CD4-positive, alpha-beta T cell (primary cell): ENCODE measurements around the gene CYTH2. TPM values are rescaled to one million over a fixed set of nuclear protein-coding genes. Genes with fewer than 3 reads are reported as not detected.

Experiments
- ATAC-seq: fragments of 200-7000 bp; cut with Tn5 transposase; one replicate; pipeline ENCODE4 v1.10.0; 2022; ENCODE audit warnings: mild to moderate bottlenecking; ENCODE audit not compliant: poor library complexity
- CTCF ChIA-PET: fragments of 350-600 bp; sonication (Branson Sonifier 250); formaldehyde crosslinking; loops from one replicate; lab custom pipeline; 2021; ENCODE audit warnings: antibody characterized with exemption, inconsistent platforms; lab: Charles Lee
- POLR2A ChIA-PET: fragments of 350-600 bp; sonication (Branson Sonifier 250); formaldehyde crosslinking; loops from one replicate; lab custom pipeline; 2021; ENCODE audit warnings: antibody characterized with exemption, inconsistent platforms; lab: Charles Lee
- DNase-seq, 14 experiments: peaks; one replicate each; pipeline ENCODE4 v3.0.0-alpha.2; 2013 to 2020; ENCODE audit warnings: mixed read lengths in 2 of 14
- H3K27ac ChIP-seq, 2 donors: one replicate each; pipeline versions ENCODE4 v1.5.1 to v1.7.0; 2013; ENCODE audit warnings: low read length in 2 of 2, low read depth in 1 of 2, mild to moderate bottlenecking in 1 of 2
- H3K27me3 ChIP-seq, 2 experiments: 1 replicate in 1 of 2; 2 replicates in 1 of 2; pipeline versions ENCODE4 v1.6.1 to v1.7.0; 2013; ENCODE audit warnings: low read length in 2 of 2, control low read depth in 1 of 2, mild to moderate bottlenecking in 1 of 2, moderate library complexity in 1 of 2; ENCODE audit not compliant: insufficient read depth in 2 of 2, control insufficient read depth in 1 of 2
- H3K36me3 ChIP-seq: one replicate; pipeline ENCODE4 v1.6.1; 2013; ENCODE audit warnings: low read length, control low read depth; ENCODE audit not compliant: insufficient read depth
- H3K4me1 ChIP-seq: one replicate; pipeline ENCODE4 v1.6.1; 2013; ENCODE audit warnings: low read length, control low read depth; ENCODE audit not compliant: insufficient read depth
- H3K4me3 ChIP-seq: one replicate; pipeline ENCODE4 v1.5.1; 2013; ENCODE audit warnings: mild to moderate bottlenecking, low read length, moderate library complexity
- H3K9me3 ChIP-seq, 2 experiments: 1 replicate in 1 of 2; 2 replicates in 1 of 2; pipeline versions ENCODE4 v1.6.1 to v1.7.0; 2013; ENCODE audit warnings: low read length in 2 of 2, mild to moderate bottlenecking in 2 of 2, control low read depth in 1 of 2, moderate library complexity in 1 of 2; ENCODE audit not compliant: control insufficient read depth in 1 of 2, insufficient read depth in 1 of 2
- H3K27ac Mint-ChIP-seq: one replicate; pipeline ENCODE4 v1.8.0; 2020; ENCODE audit warnings: mixed read lengths
- H3K27me3 Mint-ChIP-seq: one replicate; pipeline ENCODE4 v1.8.0; 2021; ENCODE audit warnings: mixed read lengths
- H3K36me3 Mint-ChIP-seq: one replicate; pipeline ENCODE4 v1.8.0; 2021; ENCODE audit warnings: low read depth, mixed read lengths
- H3K4me1 Mint-ChIP-seq: one replicate; pipeline ENCODE4 v1.8.0; 2021; ENCODE audit warnings: low read depth, mixed read lengths
- H3K4me3 Mint-ChIP-seq: one replicate; pipeline ENCODE4 v1.8.0; 2020; ENCODE audit warnings: mild to moderate bottlenecking, mixed read lengths
- H3K9me3 Mint-ChIP-seq: one replicate; pipeline ENCODE4 v1.8.0; 2020; ENCODE audit warnings: mixed read lengths
- CTCF ChIP-seq: fragments of 200-600 bp; IDR thresholded peaks from one replicate; pipeline ENCODE4 v1.8.0; 2022; ENCODE audit warnings: antibody characterized with exemption, mild to moderate bottlenecking
- intact Hi-C, 2 experiments: fragments of 100-400 bp; cut with DNase I in 1 of 2; cut with micrococcal nuclease in 1 of 2; formaldehyde crosslinking; loops; one replicate each; pipeline versions ENCODE4 v1.15.1 to v1.9.0; 2023 to 2025; cut with DNase I, micrococcal nuclease
- total RNA-seq, 174 experiments: library from RNA in 2 of 174; stranded (reverse) in 2 of 174; gene quantifications; one replicate each; pipeline ENCODE4 v1.2.3 and lab custom pipeline; 2021 to 2026

Gene CYTH2
- total RNA-seq, 2 experiments from 2014 or later = 23.4 to 25.3 TPM

- intact Hi-C loops = loop anchor here in 1 of 2 experiments (5.0 kb wide), 2 partner anchors 151 to 191 kb away; partner anchors contain the start of genes SYNGR4 and TMEM143
- POLR2A ChIA-PET = interaction anchor here (0.7 to 1.9 kb wide), 4 partner anchors 70 to 121 kb away, joined by 3 to 6 read pairs (median 3); partner anchors contain the start of genes RPL18 and SPHK2
- peak overlapping the region; percentile 36 to 68 for H3K27ac ChIP-seq
- peaks cover 42% of the 10 kb centered on the region for H3K4me1 ChIP-seq
- peak; percentile 59 for ATAC-seq
- peak overlapping the region; percentile 74 for H3K4me3 ChIP-seq
- Mint-ChIP-seq H3K27me3 (no peaks in the 10 kb centered on the region), H3K36me3 (peaks cover 3% of the 10 kb centered on the region), H3K27ac (no peak overlapping the region), H3K4me3 (no peak overlapping the region), H3K9me3 (no peaks in the 10 kb centered on the region), H3K4me1 (peaks cover 15% of the 10 kb centered on the region)
- H3K36me3 ChIP-seq = peaks cover 1% of the 10 kb centered on the region
- no peaks in the 10 kb centered on the region for H3K27me3 ChIP-seq
- no peaks in the 10 kb centered on the region for H3K9me3 ChIP-seq
- peak; percentile 57 to 89 (median 75) for DNase-seq
- TF ChIP-seq CTCF = no peak
- CTCF ChIA-PET = interaction anchor here (1.3 kb wide), 1 partner anchor 8 kb away, joined by 3 read pairs; no protein-coding TSS in a partner anchor
Measured at GRCh38 chr19:48513289-48514122, 44.3 kb downstream of the CYTH2 start.

- Histone ChIP-seq H3K9me3 (no peaks in the 10 kb centered on the region), H3K27ac (no peak overlapping the region), H3K4me3 (peak overlapping the region; percentile 74), H3K4me1 (peaks cover 42% of the 10 kb centered on the region), H3K36me3 (no peaks in the 10 kb centered on the region), H3K27me3 (no peaks in the 10 kb centered on the region)
- ChIA-PET POLR2A (interaction anchor here (0.7 to 1.9 kb wide), 4 partner anchors 70 to 120 kb away, joined by 3 to 6 read pairs (median 3); partner anchors contain the start of genes RPL18 and SPHK2), CTCF (interaction anchor here (1.3 kb wide), 1 partner anchor 8 kb away, joined by 3 read pairs; no protein-coding TSS in a partner anchor)
- intact Hi-C loops = loop anchor here in 1 of 2 experiments (5.0 kb wide), 2 partner anchors 152 to 192 kb away; partner anchors contain the start of genes SYNGR4 and TMEM143
- DNase-seq = no peak
- H3K4me1 Mint-ChIP-seq = peaks cover 15% of the 10 kb centered on the region
- no peaks in the 10 kb centered on the region for H3K9me3 Mint-ChIP-seq
- peaks cover 3% of the 10 kb centered on the region for H3K36me3 Mint-ChIP-seq
- TF ChIP-seq CTCF = no peak
- no peak overlapping the region for H3K4me3 Mint-ChIP-seq
- no peak for ATAC-seq
- no peak overlapping the region for H3K27ac Mint-ChIP-seq
- H3K27me3 Mint-ChIP-seq = no peaks in the 10 kb centered on the region
Measured at GRCh38 chr19:48514123-48514458, 44.9 kb downstream of the CYTH2 start.

GRCh38 chr19:48516536-48516935 lies 47.4 kb downstream of the CYTH2 start:
- no peak overlapping the region for H3K27ac Mint-ChIP-seq
- ATAC-seq (no peak), DNase-seq (no peak)
- Histone ChIP-seq H3K27ac (no peak overlapping the region), H3K36me3 (no peaks in the 10 kb centered on the region), H3K27me3 (no peaks in the 10 kb centered on the region), H3K4me3 (no peak overlapping the region), H3K9me3 (no peaks in the 10 kb centered on the region), H3K4me1 (peaks cover 25% of the 10 kb centered on the region)
- H3K36me3 Mint-ChIP-seq = no peaks in the 10 kb centered on the region
- H3K27me3 Mint-ChIP-seq = no peaks in the 10 kb centered on the region
- TF ChIP-seq CTCF = no peak
- intact Hi-C loops = no loop called here
- ChIA-PET POLR2A (no interaction called here), CTCF (interaction anchor here (1.5 kb wide), 1 partner anchor 11 kb away, joined by 6 read pairs; no protein-coding TSS in a partner anchor)
- peaks cover 6% of the 10 kb centered on the region for H3K4me1 Mint-ChIP-seq
- H3K4me3 Mint-ChIP-seq = no peak overlapping the region
- H3K9me3 Mint-ChIP-seq = no peaks in the 10 kb centered on the region
